Endothelial cell of umbilical vein (primary cell): Measurements from ENCODE around the gene APOO. TPM values are rescaled to one million over a fixed set of nuclear protein-coding genes. Genes with fewer than 3 reads are reported as not detected.

Experiments
- BruUV-seq: library from RNA; stranded (reverse); fragments of 400-500 nt; replicated peaks from 2 replicates; lab custom pipeline; 2021; lab: Mats Ljungman, UMichigan
- CTCF ChIA-PET: fragments of 300-600, 350-600 bp; sonication (Branson Sonifier 250); formaldehyde crosslinking; loops from one replicate; lab custom pipeline; 2021; ENCODE audit warnings: antibody characterized with exemption, inconsistent platforms; lab: Charles Lee
- POLR2A ChIA-PET: fragments of 300-600, 350-600 bp; sonication (Branson Sonifier 250); formaldehyde crosslinking; loops from one replicate; lab custom pipeline; 2021; ENCODE audit warnings: antibody characterized with exemption, inconsistent platforms; lab: Charles Lee
- DNase-seq: peaks from one replicate; pipeline ENCODE4 v3.0.0-alpha.2; 2011; ENCODE audit warnings: low read depth, low spot score
- FAIRE-seq: peaks from 2 replicates; lab custom pipeline; 2011; peaks lifted over from hg19 to GRCh38; lab: Jason Lieb, UNC
- H2AFZ ChIP-seq: 2 replicates; pipeline ENCODE4 v1.6.0; 2012; ENCODE audit warnings: low read depth, low read length, control low read depth, inconsistent platforms
- H3K27ac ChIP-seq: 2 replicates; pipeline ENCODE4 v1.5.1; 2011; ENCODE audit warnings: low read depth, mild to moderate bottlenecking, control low read depth, low read length, moderate library complexity; ENCODE audit not compliant: insufficient read depth
- H3K27me3 ChIP-seq, 2 experiments: 2 replicates each; pipeline versions ENCODE4 v1.6.0 to v1.6.1; 2011; ENCODE audit warnings: low read length in 2 of 2, mixed read lengths in 1 of 2; ENCODE audit not compliant: control insufficient read depth in 2 of 2, insufficient read depth in 2 of 2
- H3K36me3 ChIP-seq, 2 experiments: 2 replicates in 1 of 2; 3 replicates in 1 of 2; pipeline ENCODE4 v1.5.1; 2011; ENCODE audit warnings: low read length in 2 of 2, mild to moderate bottlenecking in 1 of 2, moderate library complexity in 1 of 2; ENCODE audit not compliant: control insufficient read depth in 2 of 2, insufficient read depth in 2 of 2; ENCODE audit errors: extremely low read depth in 1 of 2
- H3K4me1 ChIP-seq: 3 replicates; pipeline ENCODE4 v1.5.1; 2011; ENCODE audit warnings: mild to moderate bottlenecking, low read length; ENCODE audit not compliant: control insufficient read depth, insufficient read depth; ENCODE audit errors: extremely low read depth
- H3K4me2 ChIP-seq: 2 replicates; pipeline ENCODE4 v1.6.1; 2011; ENCODE audit warnings: low read length, control low read depth, mixed read lengths; ENCODE audit not compliant: insufficient read depth
- H3K4me3 ChIP-seq, 3 experiments: fragments of 200-600 bp in 1 of 3; sonication (generic), shearing (Covaris generic) in 1 of 3; replicated peaks in 1 of 3; 2 replicates each; pipeline ENCODE4 v1.5.1; 2011 to 2016; ENCODE audit warnings: control low read depth in 3 of 3, low read length in 3 of 3, mild to moderate bottlenecking in 2 of 3, inconsistent platforms in 1 of 3, low read depth in 1 of 3, moderate library complexity in 1 of 3; ENCODE audit not compliant: insufficient read depth in 1 of 3
- H3K79me2 ChIP-seq: 2 replicates; pipeline ENCODE4 v1.6.0; 2012; ENCODE audit warnings: low read length, inconsistent platforms; ENCODE audit not compliant: control insufficient read depth, insufficient read depth
- H3K9ac ChIP-seq: replicated peaks from 2 replicates; pipeline ENCODE3; 2011; ENCODE audit warnings: low read length, control low read depth; ENCODE audit not compliant: insufficient read depth; ENCODE audit errors: extremely low read depth
- H3K9me1 ChIP-seq: replicated peaks from 3 replicates; pipeline ENCODE4 v1.6.0; 2011; ENCODE audit warnings: mild to moderate bottlenecking, low read length; ENCODE audit not compliant: control insufficient read depth, insufficient read depth; ENCODE audit errors: extremely low read depth
- H3K9me3 ChIP-seq: replicated peaks from 2 replicates; pipeline ENCODE4 v1.5.1; 2012; ENCODE audit warnings: low read length, inconsistent platforms; ENCODE audit not compliant: control insufficient read depth, insufficient read depth
- H4K20me1 ChIP-seq: replicated peaks from 2 replicates; pipeline ENCODE3; 2011; ENCODE audit warnings: mild to moderate bottlenecking, low read length; ENCODE audit not compliant: control insufficient read depth, insufficient read depth; ENCODE audit errors: extremely low read depth
- EZH2 ChIP-seq: IDR thresholded peaks from 2 replicates; pipeline ENCODE4 v1.6.1; 2012; ENCODE audit warnings: borderline replicate concordance, low read depth, mild to moderate bottlenecking, moderate library complexity, low read length, inconsistent platforms; ENCODE audit not compliant: severe bottlenecking
- FOS ChIP-seq: IDR thresholded peaks from 2 replicates; pipeline ENCODE4 v1.6.1; 2011; ENCODE audit warnings: mild to moderate bottlenecking, low read length, moderate library complexity, borderline replicate concordance; ENCODE audit not compliant: insufficient read depth
- GATA2 ChIP-seq: IDR thresholded peaks from 2 replicates; pipeline ENCODE4 v1.7.0; 2011; ENCODE audit warnings: low read depth, mild to moderate bottlenecking, moderate library complexity, mixed read lengths, low read length; ENCODE audit not compliant: insufficient read length, insufficient read depth
- JUN ChIP-seq: IDR thresholded peaks from 2 replicates; pipeline ENCODE4 v1.6.1; 2011; ENCODE audit warnings: borderline replicate concordance, low read depth; ENCODE audit not compliant: insufficient read length, insufficient read depth
- MYC ChIP-seq: IDR thresholded peaks from one replicate; pipeline ENCODE4 v1.6.1; 2011; ENCODE audit warnings: mild to moderate bottlenecking, low read depth, low read length
- POLR2A ChIP-seq: IDR thresholded peaks from 2 replicates; pipeline ENCODE4 v1.6.1; 2012; ENCODE audit warnings: low read depth, mild to moderate bottlenecking, control low read depth, low read length
- POLR2AphosphoS5 ChIP-seq: IDR thresholded peaks from 2 replicates; pipeline ENCODE4 v1.6.1; 2012; ENCODE audit warnings: low read depth, mild to moderate bottlenecking, control low read depth, low read length, moderate library complexity; ENCODE audit not compliant: insufficient read depth
- dilution Hi-C: fragments of 300-500 bp; cut with MboI; formaldehyde crosslinking; loops from one replicate; pipeline ENCODE4 v1.15.0; 2019; ENCODE audit warnings: low sequenced_read_pairs; ENCODE audit not compliant: extremely low pct_ligation_motif_present
- intact Hi-C: fragments of 100-400 bp; cut with micrococcal nuclease; formaldehyde crosslinking; loops from one replicate; pipeline ENCODE4 v1.10.0; 2022
- polyA plus RNA-seq, 4 experiments: library from polyadenylated mRNA; depleted of rRNA in 3 of 4; stranded (reverse) in 3 of 4; unstranded in 1 of 4; fragments of >200 nt; gene quantifications; 2 replicates each; pipeline versions ENCODE4 v1.2.1 to v1.2.3, GENCODE V29; 2011 to 2012; ENCODE audit warnings: missing spikeins in 1 of 4
- total RNA-seq: library from RNA; stranded (reverse); gene quantifications from 2 replicates; pipeline ENCODE4 v1.2.3, GENCODE V29; 2021
- TF ChIP-seq, protein P1 (sequence below), 2 donors: IDR thresholded peaks; 1 replicate in 1 of 2; 2 replicates in 1 of 2; pipeline ENCODE4 v1.5.1; 2011; ENCODE audit warnings: low read length in 2 of 2, mild to moderate bottlenecking in 2 of 2, moderate library complexity in 2 of 2, control low read depth in 1 of 2, inconsistent platforms in 1 of 2, low read depth in 1 of 2; ENCODE audit not compliant: insufficient read depth in 1 of 2; ENCODE audit errors: extremely low read depth in 1 of 2
- TF ChIP-seq, protein P2 (sequence below): IDR thresholded peaks from 2 replicates; pipeline ENCODE4 v1.6.1; 2011; ENCODE audit not compliant: insufficient read depth, insufficient read length

Gene APOO
- total and polyA plus RNA-seq, 2 donors (not counting 3 experiments of a cell fraction or from before 2014, with no cell fraction given): 9.8 to 24.3 TPM

DNA sequence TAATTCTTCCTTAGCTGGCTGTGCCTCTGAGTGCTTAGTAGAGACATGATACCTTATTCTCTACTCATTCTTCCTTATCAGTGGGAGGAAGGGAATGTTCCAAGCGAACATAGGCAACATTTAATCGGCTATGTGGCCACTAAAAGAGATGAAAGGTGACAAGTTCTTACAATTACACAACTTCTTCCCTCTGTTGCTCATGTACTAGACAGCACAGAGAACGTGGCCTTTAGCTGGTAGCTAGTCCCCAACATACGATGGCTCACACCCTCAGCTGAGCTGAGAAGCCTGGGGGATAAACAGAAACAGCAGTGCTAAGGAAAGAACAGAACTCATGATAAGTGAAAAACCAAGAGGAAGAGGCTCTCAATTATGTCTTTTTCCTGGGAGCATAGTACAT lies 52.2 kb downstream of the APOO start:
- H3K79me2 ChIP-seq: no peaks in the 10 kb centered on the region
- TF ChIP-seq MYC (no peak), EZH2 (no peak), GATA2 (no peak), POLR2AphosphoS5 (no peak), FOS (no peak), JUN (no peak), POLR2A (no peak)
- TF ChIP-seq, protein P1, sequence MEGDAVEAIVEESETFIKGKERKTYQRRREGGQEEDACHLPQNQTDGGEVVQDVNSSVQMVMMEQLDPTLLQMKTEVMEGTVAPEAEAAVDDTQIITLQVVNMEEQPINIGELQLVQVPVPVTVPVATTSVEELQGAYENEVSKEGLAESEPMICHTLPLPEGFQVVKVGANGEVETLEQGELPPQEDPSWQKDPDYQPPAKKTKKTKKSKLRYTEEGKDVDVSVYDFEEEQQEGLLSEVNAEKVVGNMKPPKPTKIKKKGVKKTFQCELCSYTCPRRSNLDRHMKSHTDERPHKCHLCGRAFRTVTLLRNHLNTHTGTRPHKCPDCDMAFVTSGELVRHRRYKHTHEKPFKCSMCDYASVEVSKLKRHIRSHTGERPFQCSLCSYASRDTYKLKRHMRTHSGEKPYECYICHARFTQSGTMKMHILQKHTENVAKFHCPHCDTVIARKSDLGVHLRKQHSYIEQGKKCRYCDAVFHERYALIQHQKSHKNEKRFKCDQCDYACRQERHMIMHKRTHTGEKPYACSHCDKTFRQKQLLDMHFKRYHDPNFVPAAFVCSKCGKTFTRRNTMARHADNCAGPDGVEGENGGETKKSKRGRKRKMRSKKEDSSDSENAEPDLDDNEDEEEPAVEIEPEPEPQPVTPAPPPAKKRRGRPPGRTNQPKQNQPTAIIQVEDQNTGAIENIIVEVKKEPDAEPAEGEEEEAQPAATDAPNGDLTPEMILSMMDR (IDR thresholded peaks at IDR 0.05; ENCODE audit: extremely low read depth in 1 of 2, insufficient read depth in 1 of 2, low read depth in 1 of 2, low read length in 2 of 2): no peak
- TF ChIP-seq, protein P2, sequence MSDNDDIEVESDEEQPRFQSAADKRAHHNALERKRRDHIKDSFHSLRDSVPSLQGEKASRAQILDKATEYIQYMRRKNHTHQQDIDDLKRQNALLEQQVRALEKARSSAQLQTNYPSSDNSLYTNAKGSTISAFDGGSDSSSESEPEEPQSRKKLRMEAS: no peak
- no peaks in the 10 kb centered on the region for H3K36me3 ChIP-seq
- H3K4me3 ChIP-seq: no peak overlapping the region
- no peak overlapping the region for H3K4me2 ChIP-seq
- H3K9me3 ChIP-seq: no peaks in the 10 kb centered on the region
- intact Hi-C loops: no loop called here
- FAIRE-seq: peak; percentile 66
- no peak overlapping the region for H3K9ac ChIP-seq
- H3K4me1 ChIP-seq: no peaks in the 10 kb centered on the region
- dilution Hi-C loops: no loop called here
- no peak overlapping the region for H2AFZ ChIP-seq
- no peaks in the 10 kb centered on the region for H4K20me1 ChIP-seq
- no peak overlapping the region for H3K27ac ChIP-seq
- DNase-seq: no peak
- no peaks in the 10 kb centered on the region for H3K9me1 ChIP-seq
- CTCF ChIA-PET: interaction anchor here (1.1 to 1.2 kb wide), 2 partner anchors 21 to 68 kb away, joined by 3 read pairs; no protein-coding TSS in a partner anchor
- H3K27me3 ChIP-seq: no peaks in the 10 kb centered on the region
- POLR2A ChIA-PET: no interaction called here
- no TSS peak for BruUV-seq
